D341Med (cell line): ENCODE measurements around the gene SFT2D1.

ENCODE experiments used
- DNase-seq: peaks from one replicate; pipeline ENCODE4 v3.0.0; 2012; ENCODE audit warnings: low spot score

Gene SFT2D1

DNA sequence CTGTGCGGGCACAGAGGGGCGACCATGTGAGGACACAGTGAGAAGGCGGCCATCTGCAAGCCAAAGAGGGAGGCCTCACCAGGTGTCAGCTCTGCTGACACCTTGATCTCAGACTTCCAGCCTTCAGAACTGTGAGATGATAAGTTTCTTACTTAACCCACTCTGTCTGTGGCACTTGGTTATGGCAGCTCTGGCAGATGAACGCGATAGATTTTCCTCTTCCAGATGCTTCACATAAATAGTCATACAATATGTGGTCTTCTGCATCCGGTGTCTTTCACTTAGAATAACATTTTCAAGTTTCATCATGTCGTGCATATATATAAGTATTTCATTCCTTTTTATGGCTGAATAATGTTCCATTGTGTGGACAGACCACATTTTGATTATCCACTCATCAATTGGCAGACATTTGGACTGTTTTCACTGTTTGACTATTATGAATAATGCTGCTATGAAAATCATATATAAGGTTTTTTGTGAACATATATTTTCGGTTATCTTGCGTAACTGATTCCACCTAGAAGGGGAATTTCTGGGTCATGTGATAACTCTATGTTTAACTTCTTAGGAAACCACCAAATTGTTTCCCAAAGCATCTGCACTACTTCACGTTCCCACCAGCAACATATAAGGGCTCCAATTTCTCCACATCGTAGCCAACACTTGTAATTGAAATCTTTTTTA, 64.3 kb downstream of the SFT2D1 start:
- DNase-seq = no peak

GRCh38 chr6:166277018-166277417, 65.3 kb downstream of the SFT2D1 start:
- no peak for DNase-seq

DNA sequence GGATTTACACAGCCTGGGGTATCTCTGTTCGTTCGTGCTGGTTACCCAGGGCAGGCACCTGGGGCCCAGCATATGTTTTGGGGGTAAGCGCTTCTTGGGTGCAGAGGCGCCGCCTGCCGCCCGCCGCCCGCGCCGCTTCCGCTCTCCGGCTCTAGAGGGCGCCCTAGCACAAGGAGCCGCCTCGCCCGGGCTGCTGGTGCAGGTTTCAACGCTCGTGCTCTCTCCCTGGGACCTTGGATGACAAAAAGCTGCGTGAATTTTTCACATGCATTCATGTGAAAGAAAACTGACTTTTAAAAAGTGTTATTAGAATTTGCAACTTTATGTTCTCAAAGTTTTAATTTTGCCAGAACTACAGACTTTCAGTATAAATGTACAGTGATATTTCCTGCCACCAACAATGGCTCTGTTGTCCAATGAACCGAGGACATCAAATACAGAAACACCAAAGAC, 66.6 kb downstream of the SFT2D1 start:
- peak; percentile 90 for DNase-seq

DNA sequence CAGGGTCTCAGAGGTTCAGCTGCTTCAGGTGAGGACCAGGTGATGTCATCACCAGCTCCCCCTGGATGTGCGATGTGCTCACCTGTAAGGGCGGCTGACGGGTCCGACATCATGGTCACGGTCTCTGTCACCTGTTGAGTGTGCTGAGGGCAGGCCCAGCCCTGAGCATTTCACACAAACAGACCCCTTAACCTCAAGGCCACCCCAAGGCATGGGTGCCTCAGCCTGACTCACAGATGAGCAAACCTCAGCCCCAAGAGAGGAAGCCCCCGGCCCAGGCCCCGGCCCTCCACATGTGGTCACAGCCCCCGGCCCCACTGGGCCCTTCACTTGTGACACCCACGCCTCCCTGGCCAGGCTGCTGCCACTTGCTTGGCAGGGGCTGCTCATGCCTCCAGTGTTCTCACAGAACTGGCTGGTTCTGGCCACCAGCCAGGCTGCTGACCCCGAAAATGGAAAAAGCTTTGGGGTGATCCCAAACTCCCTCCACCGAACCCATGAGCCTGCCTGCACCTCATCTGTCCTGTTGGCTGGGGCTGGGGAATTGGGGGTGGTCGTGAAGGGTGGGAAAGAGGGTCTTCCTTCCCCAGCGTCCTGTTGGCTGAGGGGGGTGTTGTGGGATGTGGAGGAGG, 67.5 kb downstream of the SFT2D1 start:
- DNase-seq = no peak

DNA sequence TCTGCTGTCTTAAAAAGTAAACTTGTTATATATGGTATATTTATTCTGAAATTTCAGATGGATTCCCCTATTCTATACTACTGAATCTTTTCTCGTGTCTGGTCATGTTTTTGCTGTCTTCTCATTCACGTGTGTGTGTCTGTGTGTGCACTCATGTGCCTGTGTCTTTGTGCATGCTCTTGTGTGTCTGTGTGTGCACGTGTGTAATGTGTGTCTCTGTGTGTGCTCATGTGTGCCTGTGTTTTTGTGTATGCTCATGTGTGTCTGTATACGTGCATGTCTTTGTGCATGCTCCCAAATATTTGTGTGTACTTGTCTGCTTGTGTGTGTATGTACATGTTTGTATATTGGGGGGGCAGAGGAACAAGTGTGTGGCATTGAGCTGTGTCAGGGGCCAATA, 68.2 kb downstream of the SFT2D1 start:
- DNase-seq = no peak

GRCh38 chr6:166271376-166271765, 71.0 kb downstream of the SFT2D1 start:
- DNase-seq = no peak

DNA sequence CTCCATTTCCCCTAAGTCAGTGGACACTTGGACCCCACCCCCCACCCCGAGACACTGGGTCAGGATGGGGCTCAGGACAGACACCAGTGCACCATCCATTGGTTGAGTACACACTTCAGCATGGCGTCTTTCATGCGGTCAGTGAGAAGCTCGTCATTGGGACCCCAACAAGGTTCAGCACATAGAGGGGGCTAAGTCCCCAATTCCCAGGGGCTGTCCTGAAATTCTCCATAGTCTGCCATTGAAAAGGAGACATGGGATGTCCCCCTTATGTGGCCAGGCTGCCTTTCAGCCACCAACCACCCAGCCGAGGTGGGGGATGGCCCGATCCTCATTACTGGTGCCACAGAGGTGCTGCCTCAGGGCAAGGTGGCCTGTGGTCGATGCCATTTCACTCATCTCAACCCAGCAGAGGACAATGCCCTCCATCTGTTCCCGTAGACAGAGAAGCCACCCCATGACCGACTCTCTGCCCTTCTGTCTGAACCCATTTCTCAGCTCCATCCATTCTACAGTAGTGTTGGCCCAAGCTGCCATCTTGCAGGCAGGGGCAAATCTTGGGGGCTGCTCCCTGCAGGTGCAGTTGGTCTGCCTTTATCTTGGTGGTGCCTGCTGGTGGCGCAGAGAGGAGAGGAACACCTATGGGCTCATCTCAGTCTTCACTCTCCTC, 71.5 kb downstream of the SFT2D1 start:
- no peak for DNase-seq
